ENCODE measurements around the gene AMBP. TPM values are rescaled to one million over a fixed set of nuclear protein-coding genes. Genes with fewer than 3 reads are reported as not detected.

The AMBP gene
- total and polyA plus RNA-seq, 2 experiments from 2014 or later = 0.64 TPM; not detected in 1

DNA sequence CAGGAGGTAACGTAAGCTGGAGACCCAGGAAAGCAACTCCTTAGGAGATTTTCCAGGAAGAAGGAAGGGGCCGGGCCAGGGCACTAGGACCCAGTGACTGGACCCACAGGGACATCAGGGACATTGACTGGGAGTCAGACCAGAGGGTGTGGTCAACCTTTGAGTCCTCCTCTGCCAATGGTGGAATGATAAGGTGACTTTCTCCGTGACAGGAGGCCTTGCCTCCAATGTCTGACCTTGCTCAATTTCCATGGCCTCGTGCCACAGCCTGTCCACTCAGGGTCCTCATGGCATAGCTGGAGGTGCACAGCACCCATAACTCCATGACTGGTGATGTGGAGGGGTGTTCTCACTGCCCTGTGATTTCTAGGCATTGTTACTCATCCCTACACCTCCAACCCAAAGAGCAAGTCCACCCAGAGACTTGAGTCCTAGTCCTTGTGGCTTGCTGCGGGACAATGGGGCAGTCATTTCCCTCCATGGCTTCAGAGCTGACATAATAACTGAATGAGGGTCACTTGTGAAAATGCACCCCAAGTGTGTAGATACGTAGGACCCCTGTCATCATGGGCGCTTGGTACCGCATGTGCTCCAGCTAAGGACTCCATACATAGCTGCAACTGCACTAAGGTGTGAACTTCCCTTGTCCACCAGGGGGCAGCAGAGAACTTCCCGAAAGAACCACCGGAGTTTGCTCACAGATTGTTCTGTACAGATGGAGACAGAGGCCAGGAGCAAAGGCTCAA lies 4.1 kb upstream of the AMBP start:
- DNase-seq (ENCODE audit: low read depth in 1 of 2, low spot score in 1 of 2) = peak; percentile 92
- Histone ChIP-seq H3K4me3 (no peak overlapping the region), H3K4me1 (ENCODE audit: low read depth) (no peaks in the 10 kb centered on the region), H3K36me3 (no peaks in the 10 kb centered on the region), H3K9me3 (ENCODE audit: low read depth) (no peaks in the 10 kb centered on the region), H3K27ac (no peak overlapping the region), H3K27me3 (no peaks in the 10 kb centered on the region)
- TF ChIP-seq, protein P1, sequence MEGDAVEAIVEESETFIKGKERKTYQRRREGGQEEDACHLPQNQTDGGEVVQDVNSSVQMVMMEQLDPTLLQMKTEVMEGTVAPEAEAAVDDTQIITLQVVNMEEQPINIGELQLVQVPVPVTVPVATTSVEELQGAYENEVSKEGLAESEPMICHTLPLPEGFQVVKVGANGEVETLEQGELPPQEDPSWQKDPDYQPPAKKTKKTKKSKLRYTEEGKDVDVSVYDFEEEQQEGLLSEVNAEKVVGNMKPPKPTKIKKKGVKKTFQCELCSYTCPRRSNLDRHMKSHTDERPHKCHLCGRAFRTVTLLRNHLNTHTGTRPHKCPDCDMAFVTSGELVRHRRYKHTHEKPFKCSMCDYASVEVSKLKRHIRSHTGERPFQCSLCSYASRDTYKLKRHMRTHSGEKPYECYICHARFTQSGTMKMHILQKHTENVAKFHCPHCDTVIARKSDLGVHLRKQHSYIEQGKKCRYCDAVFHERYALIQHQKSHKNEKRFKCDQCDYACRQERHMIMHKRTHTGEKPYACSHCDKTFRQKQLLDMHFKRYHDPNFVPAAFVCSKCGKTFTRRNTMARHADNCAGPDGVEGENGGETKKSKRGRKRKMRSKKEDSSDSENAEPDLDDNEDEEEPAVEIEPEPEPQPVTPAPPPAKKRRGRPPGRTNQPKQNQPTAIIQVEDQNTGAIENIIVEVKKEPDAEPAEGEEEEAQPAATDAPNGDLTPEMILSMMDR (IDR thresholded peaks at IDR 0.05; ENCODE audit: low read depth, low read length) = peak; percentile 88

DNA sequence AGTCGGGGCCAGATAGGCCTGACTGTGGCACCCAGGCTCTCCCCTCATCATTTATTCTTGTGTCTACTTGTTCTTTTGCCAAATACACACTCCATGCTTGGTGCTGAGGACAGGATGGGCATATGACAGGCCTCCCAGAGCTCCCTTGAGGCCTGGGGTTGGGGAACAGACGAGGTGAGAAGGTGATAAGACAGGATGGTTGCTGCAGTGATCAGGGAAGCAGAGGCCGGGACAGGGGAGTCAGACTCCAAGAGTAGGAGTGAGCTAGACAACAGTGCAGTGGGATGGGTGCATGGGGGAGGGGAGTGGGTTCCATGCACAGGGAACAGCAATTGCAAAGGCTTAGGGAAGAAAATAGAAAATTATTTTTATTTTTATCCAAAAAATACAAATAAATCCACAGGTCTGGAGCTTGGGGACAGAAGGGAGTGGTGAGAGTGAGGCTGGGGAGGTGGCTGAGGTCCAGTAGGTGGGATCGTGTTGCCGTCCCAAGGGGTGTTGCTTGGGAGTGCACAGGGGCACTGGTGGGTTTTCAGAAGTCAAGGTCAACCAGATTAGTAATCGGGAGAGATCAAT lies 3.4 kb upstream of the AMBP start:
- TF ChIP-seq, protein P1 (IDR thresholded peaks at IDR 0.05; ENCODE audit: low read depth, low read length) = no peak
- Histone ChIP-seq H3K27ac (no peak overlapping the region), H3K27me3 (no peaks in the 10 kb centered on the region), H3K9me3 (ENCODE audit: low read depth) (no peaks in the 10 kb centered on the region), H3K4me3 (no peak overlapping the region), H3K4me1 (ENCODE audit: low read depth) (no peaks in the 10 kb centered on the region), H3K36me3 (no peaks in the 10 kb centered on the region)
- no peak for DNase-seq (ENCODE audit: low read depth in 1 of 2, low spot score in 1 of 2)

DNA sequence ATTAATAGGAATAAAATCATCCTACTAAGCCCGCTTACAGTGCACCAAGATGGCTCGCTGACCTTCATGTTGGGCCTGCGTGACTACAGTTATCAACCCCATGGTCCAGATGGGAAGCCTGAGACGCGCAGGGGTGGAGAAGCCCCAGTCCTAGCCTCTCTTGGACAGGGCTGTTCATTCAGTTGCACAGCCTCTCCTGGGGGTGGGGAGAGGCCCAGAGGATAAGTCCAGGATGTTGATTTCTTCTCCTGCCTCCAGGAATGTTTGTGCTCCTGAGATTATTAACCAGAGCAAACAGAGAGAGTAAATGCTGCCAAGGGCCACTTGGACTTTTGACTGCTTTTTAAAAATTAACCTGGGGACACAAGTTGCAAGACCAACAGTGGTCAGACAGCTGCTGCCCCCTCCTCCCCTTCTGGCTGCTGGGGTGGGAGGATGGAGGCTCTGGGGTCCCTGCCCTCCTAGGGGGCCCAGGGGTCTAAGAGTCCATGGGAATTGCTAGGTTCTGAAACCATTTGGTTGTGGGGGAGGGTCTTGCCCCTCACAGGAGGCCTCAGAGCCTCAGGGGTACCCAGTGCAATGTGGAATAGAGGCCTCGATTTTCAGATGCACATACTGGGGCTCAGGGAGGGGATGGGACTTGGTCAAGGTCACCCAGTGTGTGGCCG lies 2.8 kb upstream of the AMBP start:
- TF ChIP-seq, protein P1 (IDR thresholded peaks at IDR 0.05; ENCODE audit: low read depth, low read length) = no peak
- no peaks in the 10 kb centered on the region for H3K4me1 ChIP-seq (ENCODE audit: low read depth)
- no peak overlapping the region for H3K4me3 ChIP-seq
- no peak for DNase-seq (ENCODE audit: low read depth in 1 of 2, low spot score in 1 of 2)
- H3K36me3 ChIP-seq = no peaks in the 10 kb centered on the region
- H3K27me3 ChIP-seq = peaks cover 5% of the 10 kb centered on the region
- no peaks in the 10 kb centered on the region for H3K9me3 ChIP-seq (ENCODE audit: low read depth)
- no peak overlapping the region for H3K27ac ChIP-seq

DNA sequence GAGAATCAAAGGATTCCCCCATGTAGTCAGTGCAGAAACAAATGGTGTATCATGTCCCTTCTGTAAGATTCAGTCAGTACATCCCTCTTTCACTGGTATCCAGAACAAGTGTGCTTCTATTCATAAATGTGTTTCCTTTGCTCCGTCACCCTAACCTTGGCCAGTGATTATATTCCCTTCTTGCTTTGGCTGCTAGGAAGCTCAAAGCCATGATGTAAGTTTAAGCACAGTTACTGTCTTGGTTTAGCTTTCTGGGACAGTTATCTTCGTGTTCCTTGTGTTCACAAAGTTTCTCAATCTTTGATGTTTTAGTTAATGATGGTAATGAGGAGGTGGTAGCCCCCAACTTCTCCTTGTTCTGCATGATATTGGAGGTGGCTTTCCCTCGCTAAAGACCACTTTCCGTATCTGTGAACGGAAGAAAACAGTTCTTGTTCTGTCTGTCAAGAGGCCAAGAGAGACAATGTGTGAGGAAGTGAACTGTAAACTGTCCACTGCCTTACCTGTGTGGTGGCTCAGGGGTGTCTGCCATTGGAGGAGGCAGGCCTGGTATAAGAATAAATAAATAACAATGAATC lies 2.2 kb upstream of the AMBP start:
- no peak for DNase-seq (ENCODE audit: low read depth in 1 of 2, low spot score in 1 of 2)
- TF ChIP-seq, protein P1 (IDR thresholded peaks at IDR 0.05; ENCODE audit: low read depth, low read length) = no peak
- no peak overlapping the region for H3K4me3 ChIP-seq
- H3K4me1 ChIP-seq (ENCODE audit: low read depth) = no peaks in the 10 kb centered on the region
- no peaks in the 10 kb centered on the region for H3K9me3 ChIP-seq (ENCODE audit: low read depth)
- H3K27me3 ChIP-seq = peaks cover 7% of the 10 kb centered on the region
- H3K36me3 ChIP-seq = no peaks in the 10 kb centered on the region
- H3K27ac ChIP-seq = no peak overlapping the region

DNA sequence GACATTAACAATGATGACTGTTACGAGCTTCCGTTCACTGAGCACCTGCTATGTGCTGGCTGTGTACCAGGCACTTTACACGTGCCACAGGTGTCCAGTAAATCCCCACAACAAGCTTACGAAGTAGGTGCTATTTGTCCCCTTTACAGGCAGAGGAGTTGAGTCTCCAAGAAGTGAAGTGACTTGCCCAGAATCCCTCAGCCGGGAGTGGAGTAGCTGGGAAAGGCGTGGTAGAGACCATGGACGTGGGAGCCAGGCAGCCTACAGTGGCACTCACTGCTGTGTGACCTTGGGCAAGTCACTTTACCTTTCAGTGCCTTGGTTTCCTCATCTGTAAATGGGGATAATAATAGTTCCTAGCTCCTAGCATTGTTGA lies 669 bp upstream of the AMBP start:
- H3K36me3 ChIP-seq = no peaks in the 10 kb centered on the region
- H3K9me3 ChIP-seq (ENCODE audit: low read depth) = no peaks in the 10 kb centered on the region
- H3K27ac ChIP-seq = no peak overlapping the region
- peaks cover 9% of the 10 kb centered on the region for H3K27me3 ChIP-seq
- H3K4me3 ChIP-seq = no peak overlapping the region
- TF ChIP-seq, protein P1 (IDR thresholded peaks at IDR 0.05; ENCODE audit: low read depth, low read length) = no peak
- DNase-seq (ENCODE audit: low read depth in 1 of 2, low spot score in 1 of 2) = no peak
- H3K4me1 ChIP-seq (ENCODE audit: low read depth) = no peaks in the 10 kb centered on the region

Data from cardiac muscle cell (in vitro differentiated cells and primary cell).